CD14-positive monocyte (primary cell): ENCODE measurements around the gene PSMG4. TPM values are rescaled to one million over a fixed set of nuclear protein-coding genes. Genes with fewer than 3 reads are reported as not detected.

Experiments
- DNase-seq, 3 donors: peaks; one replicate each; pipeline ENCODE4 v3.0.0-alpha.2; 2011 to 2022
- H2AFZ ChIP-seq: 2 replicates; pipeline ENCODE4 v1.6.0; 2012; ENCODE audit warnings: mild to moderate bottlenecking, low read depth, low read length, inconsistent platforms; ENCODE audit not compliant: insufficient read depth, poor library complexity, severe bottlenecking
- H3K27ac ChIP-seq, 2 donors: 1 replicate in 1 of 2; 2 replicates in 1 of 2; pipeline ENCODE4 v1.5.1; 2012 to 2013; ENCODE audit warnings: low read length in 2 of 2, control low read depth in 1 of 2, inconsistent platforms in 1 of 2, low read depth in 1 of 2, mild to moderate bottlenecking in 1 of 2
- H3K27me3 ChIP-seq, 2 donors: one replicate each; pipeline versions ENCODE4 v1.6.0 to v1.6.1; 2011 to 2013; ENCODE audit warnings: low read length in 2 of 2; ENCODE audit not compliant: control insufficient read depth in 2 of 2, insufficient read depth in 2 of 2
- H3K36me3 ChIP-seq, 2 donors: replicated peaks in 1 of 2; 1 replicate in 1 of 2; 2 replicates in 1 of 2; pipeline versions ENCODE4 v1.5.1 to v1.6.1; 2012 to 2013; ENCODE audit warnings: low read length in 2 of 2, control low read depth in 1 of 2, inconsistent platforms in 1 of 2, mild to moderate bottlenecking in 1 of 2; ENCODE audit not compliant: insufficient read depth in 2 of 2, control insufficient read depth in 1 of 2
- H3K4me1 ChIP-seq, 2 donors: 1 replicate in 1 of 2; 2 replicates in 1 of 2; pipeline versions ENCODE4 v1.5.1 to v1.6.1; 2012 to 2013; ENCODE audit warnings: low read length in 2 of 2, control low read depth in 1 of 2, inconsistent platforms in 1 of 2, mild to moderate bottlenecking in 1 of 2, moderate library complexity in 1 of 2; ENCODE audit not compliant: insufficient read depth in 2 of 2, control insufficient read depth in 1 of 2
- H3K4me2 ChIP-seq: replicated peaks from 2 replicates; pipeline ENCODE3; 2012; ENCODE audit warnings: low read length, moderate library complexity, mild to moderate bottlenecking; ENCODE audit not compliant: poor library complexity, severe bottlenecking; ENCODE audit errors: extremely low read depth
- H3K4me3 ChIP-seq, 3 experiments: fragments of 200-600 bp in 1 of 3; sonication (generic) in 1 of 3; replicated peaks in 1 of 3; 1 replicate in 2 of 3; 2 replicates in 1 of 3; pipeline ENCODE4 v1.5.1; 2011 to 2013; ENCODE audit warnings: low read length in 3 of 3, mild to moderate bottlenecking in 3 of 3, control low read depth in 2 of 3, low read depth in 2 of 3, inconsistent platforms in 1 of 3, moderate library complexity in 1 of 3
- H3K79me2 ChIP-seq: 2 replicates; pipeline ENCODE4 v1.6.0; 2012; ENCODE audit warnings: mild to moderate bottlenecking, control low read depth, inconsistent platforms, low read length, moderate library complexity; ENCODE audit not compliant: insufficient read depth
- H3K9ac ChIP-seq: 2 replicates; pipeline ENCODE4 v1.6.0; 2017; ENCODE audit warnings: low read length, mild to moderate bottlenecking; ENCODE audit not compliant: insufficient read depth, poor library complexity, severe bottlenecking
- H3K9me3 ChIP-seq, 2 donors: replicated peaks in 1 of 2; 1 replicate in 1 of 2; 2 replicates in 1 of 2; pipeline versions ENCODE4 v1.5.1 to v1.6.1; 2012 to 2013; ENCODE audit warnings: low read length in 2 of 2, control low read depth in 1 of 2; ENCODE audit not compliant: control insufficient read depth in 1 of 2, insufficient read depth in 1 of 2
- H4K20me1 ChIP-seq: 2 replicates; pipeline ENCODE4 v1.6.0; 2012; ENCODE audit warnings: mild to moderate bottlenecking, low read length, control low read depth, moderate library complexity; ENCODE audit not compliant: insufficient read depth
- H3K27ac Mint-ChIP-seq, 7 donors: one replicate each; pipeline ENCODE4 v1.8.0; 2020; ENCODE audit warnings: mild to moderate bottlenecking in 7 of 7, mixed read lengths in 7 of 7, moderate library complexity in 6 of 7, inconsistent platforms in 2 of 7
- H3K27me3 Mint-ChIP-seq, 3 donors: one replicate each; pipeline ENCODE4 v1.8.0; 2021 to 2022; ENCODE audit warnings: low read depth in 3 of 3, mild to moderate bottlenecking in 3 of 3, mixed read lengths in 3 of 3, moderate library complexity in 3 of 3, inconsistent platforms in 1 of 3
- H3K36me3 Mint-ChIP-seq, 2 donors: one replicate each; pipeline ENCODE4 v1.8.0; 2020; ENCODE audit warnings: mixed read lengths in 2 of 2, inconsistent platforms in 1 of 2, mild to moderate bottlenecking in 1 of 2
- H3K4me1 Mint-ChIP-seq: one replicate; pipeline ENCODE4 v1.8.0; 2020; ENCODE audit warnings: mild to moderate bottlenecking, mixed read lengths
- H3K4me3 Mint-ChIP-seq, 2 donors: one replicate each; pipeline ENCODE4 v1.8.0; 2020; ENCODE audit warnings: mild to moderate bottlenecking in 2 of 2, mixed read lengths in 2 of 2, moderate library complexity in 1 of 2
- H3K9me3 Mint-ChIP-seq, 7 donors: one replicate each; pipeline ENCODE4 v1.8.0; 2020 to 2022; ENCODE audit warnings: mixed read lengths in 7 of 7, mild to moderate bottlenecking in 6 of 7, moderate library complexity in 6 of 7, inconsistent platforms in 2 of 7
- WGBS: methylation state at CpG from one replicate; pipeline ENCODE4 v1.1.5; 2013; ENCODE audit warnings: missing lambda C conversion rate; ENCODE audit not compliant: insufficient coverage; 5-methylcytosine and 5-hydroxymethylcytosine counted together
- intact Hi-C, 2 donors: fragments of 100-400 bp; cut with micrococcal nuclease; formaldehyde crosslinking; loops; one replicate each; pipeline versions ENCODE4 v1.15.0 to v1.15.1; 2023
- polyA plus RNA-seq, 3 donors: library from polyadenylated mRNA; depleted of rRNA in 1 of 3; unstranded in 2 of 3; stranded (reverse) in 1 of 3; fragments of 300-500 nt in 2 of 3; fragments of >200 nt in 1 of 3; fragmentation: Illumina TruSeq in 2 of 3; gene quantifications; 1 replicate in 2 of 3; 2 replicates in 1 of 3; pipeline ENCODE4 v1.2.3, GENCODE V29; 2012 to 2021
- TF ChIP-seq, protein P1 (sequence below): fragments of 200-600 bp; IDR thresholded peaks from one replicate; pipeline ENCODE4 v1.8.0; 2022; ENCODE audit warnings: antibody characterized with exemption, mild to moderate bottlenecking

PSMG4 gene
- polyA plus RNA-seq, 3 donors: 23.6 to 31.1 (median 27.9) TPM

GRCh38 chr6:3263096-3263495 lies 4.3 kb downstream of the PSMG4 start:
- Mint-ChIP-seq H3K9me3 (no peaks in the 10 kb centered on the region), H3K27me3 (peaks cover 0 to 2% (median 0%) of the 10 kb centered on the region in 3 donors), H3K4me3 (no peak overlapping the region), H3K4me1 (peaks cover 30% of the 10 kb centered on the region), H3K27ac (peak overlapping the region in 2 of 7 donors; percentile 16 to 50), H3K36me3 (peaks cover 34 to 50% of the 10 kb centered on the region in 2 donors)
- Histone ChIP-seq H3K9ac (no peak overlapping the region), H3K9me3 (no peaks in the 10 kb centered on the region), H4K20me1 (peaks cover 50% of the 10 kb centered on the region), H2AFZ (no peak overlapping the region), H3K4me2 (no peak overlapping the region), H3K4me3 (no peak overlapping the region), H3K27ac (no peak overlapping the region), H3K27me3 (peaks cover 0 to 3% of the 10 kb centered on the region in 2 donors), H3K4me1 (peaks cover 18 to 22% of the 10 kb centered on the region in 2 donors), H3K79me2 (peaks cover 52% of the 10 kb centered on the region), H3K36me3 (peaks cover 16 to 43% of the 10 kb centered on the region in 2 donors)
- intact Hi-C loops: no loop called here
- TF ChIP-seq, protein P1, sequence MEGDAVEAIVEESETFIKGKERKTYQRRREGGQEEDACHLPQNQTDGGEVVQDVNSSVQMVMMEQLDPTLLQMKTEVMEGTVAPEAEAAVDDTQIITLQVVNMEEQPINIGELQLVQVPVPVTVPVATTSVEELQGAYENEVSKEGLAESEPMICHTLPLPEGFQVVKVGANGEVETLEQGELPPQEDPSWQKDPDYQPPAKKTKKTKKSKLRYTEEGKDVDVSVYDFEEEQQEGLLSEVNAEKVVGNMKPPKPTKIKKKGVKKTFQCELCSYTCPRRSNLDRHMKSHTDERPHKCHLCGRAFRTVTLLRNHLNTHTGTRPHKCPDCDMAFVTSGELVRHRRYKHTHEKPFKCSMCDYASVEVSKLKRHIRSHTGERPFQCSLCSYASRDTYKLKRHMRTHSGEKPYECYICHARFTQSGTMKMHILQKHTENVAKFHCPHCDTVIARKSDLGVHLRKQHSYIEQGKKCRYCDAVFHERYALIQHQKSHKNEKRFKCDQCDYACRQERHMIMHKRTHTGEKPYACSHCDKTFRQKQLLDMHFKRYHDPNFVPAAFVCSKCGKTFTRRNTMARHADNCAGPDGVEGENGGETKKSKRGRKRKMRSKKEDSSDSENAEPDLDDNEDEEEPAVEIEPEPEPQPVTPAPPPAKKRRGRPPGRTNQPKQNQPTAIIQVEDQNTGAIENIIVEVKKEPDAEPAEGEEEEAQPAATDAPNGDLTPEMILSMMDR: no peak
- no peak for DNase-seq
- WGBS: 90% methylated on average over 6 of the region's 6 CpGs

DNA sequence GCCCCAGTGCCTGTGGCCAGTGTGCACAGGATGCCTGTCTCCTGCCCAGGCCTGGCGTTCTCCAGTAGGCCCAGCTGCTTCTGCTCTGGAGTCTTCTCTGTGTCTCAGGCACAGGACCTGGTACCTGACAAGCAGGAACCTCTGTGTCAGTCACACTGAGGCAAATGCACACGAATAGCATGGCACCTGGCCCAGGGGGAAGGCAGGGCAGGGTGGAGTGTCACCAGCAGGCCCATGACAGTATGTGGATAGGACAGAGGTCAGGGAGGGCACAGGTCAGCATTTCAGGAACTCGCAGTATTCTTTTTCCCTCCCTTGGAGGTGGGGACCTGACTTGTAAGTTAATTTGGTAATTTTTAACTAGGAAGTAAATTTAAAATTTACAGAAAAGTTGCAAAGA lies 5.6 kb downstream of the PSMG4 start:
- Mint-ChIP-seq H3K9me3 (no peaks in the 10 kb centered on the region), H3K27ac (peak overlapping the region in 1 of 7 donors; percentile 10), H3K27me3 (no peaks in the 10 kb centered on the region), H3K4me1 (peaks cover 30% of the 10 kb centered on the region), H3K36me3 (peaks cover 42 to 61% of the 10 kb centered on the region in 2 donors), H3K4me3 (no peak overlapping the region)
- Histone ChIP-seq H3K9me3 (no peaks in the 10 kb centered on the region), H4K20me1 (peaks cover 51% of the 10 kb centered on the region), H3K4me2 (no peak overlapping the region), H2AFZ (no peak overlapping the region), H3K4me1 (peaks cover 14% of the 10 kb centered on the region in 2 donors), H3K9ac (no peak overlapping the region), H3K27me3 (no peaks in the 10 kb centered on the region), H3K36me3 (peaks cover 21 to 55% of the 10 kb centered on the region in 2 donors), H3K4me3 (no peak overlapping the region), H3K27ac (no peak overlapping the region), H3K79me2 (peaks cover 46% of the 10 kb centered on the region)
- TF ChIP-seq, protein P1: no peak
- 90% methylated on average over 2 of the region's 3 CpGs for WGBS
- no peak for DNase-seq
- intact Hi-C loops: no loop called here
